Jurkat, Clone E6-1 (cell line): ENCODE results near the gene ARAF.

Source experiments
- DNase-seq: peaks from one replicate; pipeline ENCODE4 v3.0.0-alpha.2; 2011; ENCODE audit warnings: low read depth, low spot score
- H3K4me3 ChIP-seq: 2 replicates; pipeline ENCODE4 v1.5.1; 2011; ENCODE audit warnings: mild to moderate bottlenecking, low read length, control low read depth, moderate library complexity

The ARAF gene

DNA sequence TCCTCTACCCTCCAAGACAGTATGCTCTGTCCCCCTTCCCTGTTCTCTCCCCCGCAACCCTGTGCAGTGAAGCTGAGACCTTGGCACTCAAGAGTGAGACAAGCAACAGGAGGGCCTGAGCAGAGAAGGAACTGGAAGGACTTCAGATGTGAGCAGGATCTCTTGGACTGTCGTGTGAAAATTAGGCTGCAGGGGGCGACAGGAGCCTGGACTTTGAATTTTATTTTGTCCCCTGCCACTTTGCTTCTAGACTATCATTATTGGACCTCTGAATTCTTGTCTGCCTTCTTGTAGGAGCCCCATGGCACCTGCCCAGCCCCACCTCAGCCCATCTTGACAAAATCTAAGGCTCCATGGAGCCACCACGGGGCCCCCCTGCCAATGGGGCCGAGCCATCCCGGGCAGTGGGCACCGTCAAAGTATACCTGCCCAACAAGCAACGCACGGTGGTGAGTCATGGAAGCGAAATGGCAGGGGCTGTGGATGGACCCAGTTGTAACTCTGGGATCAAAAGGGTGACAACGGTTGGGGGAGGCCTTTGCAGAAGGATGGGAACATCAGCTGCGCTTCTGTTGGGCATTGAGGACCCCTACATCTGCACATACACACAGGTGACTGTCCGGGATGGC is 1.7 kb downstream of the ARAF start:
- H3K4me3 ChIP-seq, result no peak overlapping the region
- peak; percentile 9 for DNase-seq

GRCh38 chrX:47563801-47564315 is 2.9 kb downstream of the ARAF start:
- DNase-seq, result no peak
- no peak overlapping the region for H3K4me3 ChIP-seq

- H3K4me3 ChIP-seq, result no peak overlapping the region
- DNase-seq, result no peak
Observed at GRCh38 chrX:47564438-47565085, 3.6 kb downstream of the ARAF start.

- no peak for DNase-seq
- H3K4me3 ChIP-seq, result no peak overlapping the region
Observed at GRCh38 chrX:47566841-47567240, 5.8 kb downstream of the ARAF start.

GRCh38 chrX:47568656-47569295 is 7.8 kb downstream of the ARAF start:
- no peak overlapping the region for H3K4me3 ChIP-seq
- peak; percentile 51 for DNase-seq

GRCh38 chrX:47570794-47571193 is 9.8 kb downstream of the ARAF start:
- H3K4me3 ChIP-seq, result no peak overlapping the region
- DNase-seq, result no peak

DNA sequence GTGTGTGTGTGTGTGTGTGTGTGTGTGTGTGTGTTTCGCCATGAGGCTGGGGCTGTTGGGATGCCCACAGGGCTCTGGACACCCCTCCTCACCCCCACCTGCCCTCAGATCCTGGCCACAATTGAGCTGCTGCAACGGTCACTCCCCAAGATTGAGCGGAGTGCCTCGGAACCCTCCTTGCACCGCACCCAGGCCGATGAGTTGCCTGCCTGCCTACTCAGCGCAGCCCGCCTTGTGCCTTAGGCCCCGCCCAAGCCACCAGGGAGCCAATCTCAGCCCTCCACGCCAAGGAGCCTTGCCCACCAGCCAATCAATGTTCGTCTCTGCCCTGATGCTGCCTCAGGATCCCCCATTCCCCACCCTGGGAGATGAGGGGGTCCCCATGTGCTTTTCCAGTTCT is 10.2 kb downstream of the ARAF start:
- DNase-seq, result no peak
- H3K4me3 ChIP-seq, result no peak overlapping the region

DNA sequence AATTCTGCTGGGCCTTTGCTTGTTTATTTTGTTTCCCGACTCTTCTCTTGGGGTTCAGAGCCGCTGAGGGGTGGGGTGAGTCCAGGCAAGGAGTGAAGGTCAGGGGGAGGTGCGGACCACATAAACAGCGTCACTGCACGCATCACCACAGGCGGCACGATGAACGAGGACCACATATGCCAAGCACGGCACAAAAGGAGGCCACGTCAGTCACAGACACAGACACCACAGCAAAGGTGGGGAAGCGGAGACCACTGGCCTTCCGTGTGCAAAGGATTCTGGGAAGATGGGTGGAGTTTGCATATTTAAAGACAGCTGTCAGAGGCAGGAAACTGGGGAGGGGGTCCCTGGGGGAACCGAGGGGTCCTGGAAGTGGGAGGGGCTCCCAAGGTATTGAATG is 10.9 kb downstream of the ARAF start:
- H3K4me3 ChIP-seq, result no peak overlapping the region
- no peak for DNase-seq

GRCh38 chrX:47572773-47573340 is 11.9 kb downstream of the ARAF start:
- H3K4me3 ChIP-seq, result no peak overlapping the region
- DNase-seq, result no peak

DNA sequence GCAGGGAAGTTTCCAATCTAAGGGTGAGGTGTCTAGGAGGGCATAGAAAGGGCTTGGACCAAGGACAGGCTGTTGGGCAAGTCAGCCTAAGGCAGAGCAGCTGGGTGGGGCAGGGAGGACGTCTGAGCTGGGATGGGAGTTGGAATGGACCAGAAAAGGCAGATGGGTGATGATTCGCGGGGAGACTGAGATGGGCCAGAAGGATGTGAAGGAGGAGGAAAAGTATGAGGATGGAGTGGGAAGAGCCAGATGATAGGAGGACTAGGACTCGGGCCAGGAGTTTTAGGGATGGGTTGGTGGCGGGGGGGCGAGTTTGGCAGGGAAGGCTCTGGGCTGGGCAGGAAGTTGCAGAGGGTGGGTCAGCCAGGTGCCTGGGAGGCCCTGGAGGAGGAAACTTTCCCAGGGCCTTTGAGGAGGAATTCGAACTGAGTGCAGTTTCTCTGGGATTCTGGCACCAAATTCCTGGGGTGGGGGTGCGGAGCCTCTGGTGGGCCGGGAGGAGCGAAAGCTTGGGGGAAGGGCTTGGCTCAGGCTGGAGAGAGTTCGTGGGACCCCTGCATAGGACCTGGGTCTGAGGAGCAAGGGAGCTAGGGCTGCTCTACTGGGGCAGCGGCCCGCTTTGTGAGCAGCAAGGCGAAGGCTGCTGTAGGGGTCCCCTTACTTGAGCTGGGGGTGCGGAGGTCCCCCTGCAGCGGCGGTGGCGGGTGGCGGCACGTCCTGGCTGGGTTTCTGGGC is 12.5 kb downstream of the ARAF start:
- no peak overlapping the region for H3K4me3 ChIP-seq
- DNase-seq, result no peak

DNA sequence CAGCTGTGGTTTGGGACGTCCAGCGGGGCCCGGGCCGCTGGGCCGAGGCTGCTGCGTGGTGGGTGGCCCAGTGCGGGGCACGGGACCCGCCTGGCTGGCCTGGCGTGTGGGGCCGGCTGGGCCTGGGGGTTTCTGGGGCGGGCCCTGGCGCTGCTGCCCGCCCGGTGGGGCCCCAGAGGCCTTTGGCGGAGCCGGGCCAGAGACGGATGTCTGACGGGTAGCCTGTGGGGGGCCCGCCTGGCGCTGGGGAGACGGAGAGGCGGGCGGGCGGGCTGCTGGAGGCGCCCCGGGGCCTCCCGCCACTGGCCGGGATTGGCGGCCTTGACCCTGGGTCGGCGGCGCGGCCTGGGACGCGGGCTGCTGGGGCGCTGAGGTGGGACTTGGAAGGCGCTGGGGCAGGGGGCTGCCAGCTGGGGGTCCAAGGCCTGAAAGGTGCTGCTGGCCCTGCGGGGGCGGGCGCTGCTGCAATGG is 13.1 kb downstream of the ARAF start:
- H3K4me3 ChIP-seq, result no peak overlapping the region

GRCh38 chrX:47574547-47575301 is 13.7 kb downstream of the ARAF start:
- H3K4me3 ChIP-seq, result no peak overlapping the region
- no peak for DNase-seq

More for the DNA sequence above, 13.1 kb downstream of the ARAF start:
- DNase-seq, result no peak

DNA sequence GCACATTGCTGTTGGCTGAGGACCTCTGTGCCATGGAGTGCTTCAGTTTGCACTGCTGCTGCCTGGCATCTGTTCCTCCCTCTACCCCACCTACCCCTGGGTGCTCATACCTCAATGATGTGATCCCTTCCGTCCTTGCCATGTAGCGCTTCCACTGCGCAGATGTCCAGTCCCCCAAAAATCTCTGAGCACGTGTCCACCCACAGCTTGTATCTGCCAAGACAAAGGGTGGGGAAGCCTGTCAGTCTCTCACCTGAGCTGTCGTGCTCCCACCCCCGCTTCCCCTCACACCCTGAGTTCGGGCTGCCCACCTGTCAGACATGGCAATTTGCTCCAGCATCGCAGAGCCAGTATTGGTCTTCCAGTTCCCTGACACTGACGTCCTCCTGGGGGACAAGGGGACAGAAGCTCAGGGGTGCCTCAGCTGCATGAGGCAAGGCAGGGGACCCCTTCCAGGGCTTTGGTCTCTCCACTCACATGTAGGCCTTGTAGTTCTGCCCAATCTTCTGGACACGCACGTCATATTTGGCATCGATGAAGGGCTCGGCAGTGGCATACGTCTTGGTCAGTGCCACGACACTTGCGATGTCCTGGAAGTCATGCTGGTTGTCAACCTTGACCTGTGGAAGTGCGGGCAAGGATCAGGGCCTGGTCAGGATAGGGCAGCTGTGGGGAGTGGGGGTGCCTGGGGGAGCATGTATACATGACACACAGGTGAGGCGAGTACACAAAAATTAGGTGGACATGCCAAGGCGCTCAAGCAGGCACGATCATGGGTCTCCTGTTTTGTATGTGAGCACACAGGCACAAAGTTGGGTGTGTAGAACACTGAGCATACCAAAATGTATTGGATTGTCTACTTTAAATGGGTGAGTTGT is 15.3 kb downstream of the ARAF start:
- no peak overlapping the region for H3K4me3 ChIP-seq
- DNase-seq, result no peak

DNA sequence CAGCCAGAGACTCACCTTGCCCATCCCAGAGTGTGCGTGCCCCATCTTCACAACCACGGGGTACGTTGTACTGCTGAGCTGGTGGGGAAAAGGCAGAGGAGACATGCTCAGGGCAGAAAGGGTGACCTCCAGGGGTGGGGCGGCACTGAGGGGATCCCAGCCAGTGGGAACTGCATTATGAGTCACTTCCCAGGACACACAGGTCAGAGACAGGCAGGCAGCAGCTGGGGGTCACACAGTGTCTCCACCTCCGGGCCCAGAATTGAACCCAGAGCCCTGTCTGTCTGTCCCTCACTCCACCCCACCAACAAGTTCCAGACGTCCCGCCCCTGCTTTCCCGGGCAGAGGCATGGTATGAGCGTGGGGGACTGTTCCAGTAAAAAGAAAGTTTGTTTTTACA is 16.4 kb downstream of the ARAF start:
- H3K4me3 ChIP-seq, result no peak overlapping the region
- no peak for DNase-seq

DNA sequence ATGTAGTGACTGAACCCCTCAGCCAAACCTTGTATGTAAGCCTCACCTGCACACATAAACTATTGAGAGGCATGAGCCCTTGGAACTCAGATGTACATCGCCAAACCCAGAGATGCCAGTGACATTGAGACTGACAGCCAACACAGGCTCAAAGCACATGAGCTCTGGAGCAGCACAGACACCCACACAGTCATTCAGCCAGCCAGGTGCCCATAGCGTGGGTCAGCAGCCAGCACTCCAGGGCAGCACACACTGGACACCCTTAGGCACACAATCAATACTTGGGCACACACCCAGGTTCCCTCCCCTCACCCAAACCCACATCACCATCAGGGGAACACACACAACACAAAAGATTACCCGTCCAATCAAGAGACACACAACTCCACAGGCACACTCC is 16.9 kb downstream of the ARAF start:
- no peak for DNase-seq
- no peak overlapping the region for H3K4me3 ChIP-seq

GRCh38 chrX:47578692-47579091 is 17.7 kb downstream of the ARAF start:
- DNase-seq, result no peak
- H3K4me3 ChIP-seq, result no peak overlapping the region

GRCh38 chrX:47579537-47579936 is 18.5 kb downstream of the ARAF start:
- H3K4me3 ChIP-seq, result no peak overlapping the region
- no peak for DNase-seq
